Vagina (tissue), 2 donors: Measurements from ENCODE around the gene FNBP1L.

Experiments
- POLR2A ChIP-seq, 2 donors: fragments of 450-650 bp; IDR thresholded peaks; one replicate each; pipeline ENCODE4 v1.6.1; 2017; ENCODE audit warnings: antibody characterized with exemption in 2 of 2, mild to moderate bottlenecking in 2 of 2, moderate library complexity in 2 of 2
- TF ChIP-seq, protein P1 (sequence below), 3 experiments: fragments of 450-650 bp in 2 of 3; fragments of 200-600 bp in 1 of 3; sonication (generic) in 1 of 3; IDR thresholded peaks; one replicate each; pipeline ENCODE4 v1.5.1; 2017 to 2019; ENCODE audit warnings: antibody characterized with exemption in 3 of 3, mild to moderate bottlenecking in 2 of 3, moderate library complexity in 2 of 3

DNA sequence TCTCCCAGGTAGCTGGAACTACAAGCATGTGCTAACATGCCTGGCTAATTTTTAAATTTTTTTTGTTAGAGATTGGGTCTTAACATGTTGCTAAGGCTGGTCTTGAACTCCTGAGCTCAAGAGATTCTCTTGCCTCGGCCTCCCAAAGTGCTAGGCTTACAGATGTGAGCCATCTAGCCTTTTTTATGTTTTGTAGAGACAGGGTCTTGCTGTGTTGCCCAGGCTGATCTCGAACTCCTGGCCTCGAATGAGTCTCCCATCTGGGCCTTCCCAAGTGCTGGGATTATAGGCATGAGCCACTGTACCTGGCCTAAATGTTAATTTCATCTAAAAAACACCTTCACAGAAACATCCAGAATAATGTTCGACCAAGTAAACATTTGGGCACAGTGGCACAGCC is 48.6 kb downstream of the FNBP1L start:
- TF ChIP-seq, protein P1, sequence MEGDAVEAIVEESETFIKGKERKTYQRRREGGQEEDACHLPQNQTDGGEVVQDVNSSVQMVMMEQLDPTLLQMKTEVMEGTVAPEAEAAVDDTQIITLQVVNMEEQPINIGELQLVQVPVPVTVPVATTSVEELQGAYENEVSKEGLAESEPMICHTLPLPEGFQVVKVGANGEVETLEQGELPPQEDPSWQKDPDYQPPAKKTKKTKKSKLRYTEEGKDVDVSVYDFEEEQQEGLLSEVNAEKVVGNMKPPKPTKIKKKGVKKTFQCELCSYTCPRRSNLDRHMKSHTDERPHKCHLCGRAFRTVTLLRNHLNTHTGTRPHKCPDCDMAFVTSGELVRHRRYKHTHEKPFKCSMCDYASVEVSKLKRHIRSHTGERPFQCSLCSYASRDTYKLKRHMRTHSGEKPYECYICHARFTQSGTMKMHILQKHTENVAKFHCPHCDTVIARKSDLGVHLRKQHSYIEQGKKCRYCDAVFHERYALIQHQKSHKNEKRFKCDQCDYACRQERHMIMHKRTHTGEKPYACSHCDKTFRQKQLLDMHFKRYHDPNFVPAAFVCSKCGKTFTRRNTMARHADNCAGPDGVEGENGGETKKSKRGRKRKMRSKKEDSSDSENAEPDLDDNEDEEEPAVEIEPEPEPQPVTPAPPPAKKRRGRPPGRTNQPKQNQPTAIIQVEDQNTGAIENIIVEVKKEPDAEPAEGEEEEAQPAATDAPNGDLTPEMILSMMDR (IDR thresholded peaks at IDR 0.05), result no peak
- no peak for TF ChIP-seq POLR2A (IDR thresholded peaks at IDR 0.05)
